ENCODE data around the gene HOXD3. TPM values are rescaled to one million over a fixed set of nuclear protein-coding genes. Genes with fewer than 3 reads are reported as not detected.

Gene HOXD3
- total RNA-seq, 1 donor from 2014 or later: not detected

GRCh38 chr2:176174382-176174823, 17.3 kb downstream of the HOXD3 start:
- no peak for TF ChIP-seq CTCF (IDR thresholded peaks at IDR 0.05)
- Mint-ChIP-seq H3K27ac (ENCODE audit: unreplicated experiment) (no peak overlapping the region), H3K4me3 (ENCODE audit: unreplicated experiment) (no peak overlapping the region), H3K27me3 (ENCODE audit: low read depth) (peaks cover 83% of the 10 kb centered on the region), H3K4me1 (ENCODE audit: low read depth) (no peaks in the 10 kb centered on the region), H3K9me3 (ENCODE audit: low read depth) (peaks cover 5% of the 10 kb centered on the region), H3K36me3 (ENCODE audit: low read depth) (peaks cover 6% of the 10 kb centered on the region)
- DNase-seq (ENCODE audit: low spot score): no peak

- DNase-seq (ENCODE audit: low spot score): no peak
- Mint-ChIP-seq H3K36me3 (ENCODE audit: low read depth) (peaks cover 6% of the 10 kb centered on the region), H3K27me3 (ENCODE audit: low read depth) (peaks cover 83% of the 10 kb centered on the region), H3K4me1 (ENCODE audit: low read depth) (no peaks in the 10 kb centered on the region), H3K4me3 (ENCODE audit: unreplicated experiment) (no peak overlapping the region), H3K9me3 (ENCODE audit: low read depth) (peaks cover 5% of the 10 kb centered on the region), H3K27ac (ENCODE audit: unreplicated experiment) (no peak overlapping the region)
- TF ChIP-seq CTCF (IDR thresholded peaks at IDR 0.05): no peak
Observed at GRCh38 chr2:176174824-176175708, 18.0 kb downstream of the HOXD3 start.

GRCh38 chr2:176175709-176176607, 18.9 kb downstream of the HOXD3 start:
- peaks cover 6% of the 10 kb centered on the region for H3K36me3 Mint-ChIP-seq (ENCODE audit: low read depth)
- H3K4me1 Mint-ChIP-seq (ENCODE audit: low read depth): no peaks in the 10 kb centered on the region
- peaks cover 5% of the 10 kb centered on the region for H3K9me3 Mint-ChIP-seq (ENCODE audit: low read depth)
- H3K4me3 Mint-ChIP-seq (ENCODE audit: unreplicated experiment): no peak overlapping the region
- no peak overlapping the region for H3K27ac Mint-ChIP-seq (ENCODE audit: unreplicated experiment)
- no peak for TF ChIP-seq CTCF (IDR thresholded peaks at IDR 0.05)
- DNase-seq (ENCODE audit: low spot score): no peak
- peaks cover 87% of the 10 kb centered on the region for H3K27me3 Mint-ChIP-seq (ENCODE audit: low read depth)

GRCh38 chr2:176177580-176178037, 20.5 kb downstream of the HOXD3 start:
- Mint-ChIP-seq H3K9me3 (ENCODE audit: low read depth) (peaks cover 4% of the 10 kb centered on the region), H3K4me1 (ENCODE audit: low read depth) (no peaks in the 10 kb centered on the region), H3K27ac (ENCODE audit: unreplicated experiment) (no peak overlapping the region), H3K4me3 (ENCODE audit: unreplicated experiment) (no peak overlapping the region), H3K27me3 (ENCODE audit: low read depth) (peaks cover 82% of the 10 kb centered on the region), H3K36me3 (ENCODE audit: low read depth) (peaks cover 6% of the 10 kb centered on the region)
- no peak for DNase-seq (ENCODE audit: low spot score)
- TF ChIP-seq CTCF (IDR thresholded peaks at IDR 0.05): no peak
